B cell (primary cell): Measurements from ENCODE around the gene PRDM15. TPM values are rescaled to one million over a fixed set of nuclear protein-coding genes. Genes with fewer than 3 reads are reported as not detected.

Experiments used
- ATAC-seq: fragments of 200-7000 bp; cut with Tn5 transposase; one replicate; pipeline ENCODE4 v1.10.0; 2021; ENCODE audit warnings: low read depth, mild to moderate bottlenecking, moderate number of reproducible peaks, moderate library complexity
- CTCF ChIA-PET: fragments of 350-600 bp; sonication (Branson Sonifier 250); formaldehyde crosslinking; loops from one replicate; lab custom pipeline; 2021; ENCODE audit warnings: antibody characterized with exemption, inconsistent platforms; lab: Charles Lee
- POLR2A ChIA-PET: fragments of 350-600 bp; sonication (Branson Sonifier 250); formaldehyde crosslinking; loops from one replicate; lab custom pipeline; 2021; ENCODE audit warnings: antibody characterized with exemption; lab: Charles Lee
- DNase-seq: peaks from one replicate; pipeline ENCODE4 v3.0.0; 2013
- H2AFZ ChIP-seq: 2 replicates; pipeline ENCODE4 v1.6.1; 2012; ENCODE audit warnings: mild to moderate bottlenecking, low read depth, low read length; ENCODE audit not compliant: insufficient read depth, poor library complexity, severe bottlenecking
- H3K27ac ChIP-seq, 2 donors: 1 replicate in 1 of 2; 2 replicates in 1 of 2; pipeline ENCODE4 v1.5.1; 2012 to 2013; ENCODE audit warnings: low read length in 2 of 2, mild to moderate bottlenecking in 2 of 2, moderate library complexity in 1 of 2
- H3K27me3 ChIP-seq, 4 experiments: fragments of 200-600 bp in 1 of 4; sonication (generic) in 1 of 4; replicated peaks in 1 of 4; 1 replicate in 2 of 4; 2 replicates in 2 of 4; pipeline versions ENCODE4 v1.6.1 to v1.7.0; 2013 to 2016; ENCODE audit warnings: low read length in 3 of 4, mild to moderate bottlenecking in 2 of 4, mixed read lengths in 1 of 4, moderate library complexity in 1 of 4; ENCODE audit not compliant: insufficient read depth in 4 of 4, control insufficient read depth in 3 of 4; ENCODE audit errors: control extremely low read depth in 1 of 4
- H3K36me3 ChIP-seq, 2 experiments: replicated peaks in 1 of 2; 1 replicate in 1 of 2; 2 replicates in 1 of 2; pipeline versions ENCODE4 v1.6.1 to v1.7.1; 2013; ENCODE audit warnings: low read length in 1 of 2; ENCODE audit not compliant: insufficient read depth in 2 of 2, control insufficient read depth in 1 of 2; ENCODE audit errors: control extremely low read depth in 1 of 2, extremely low read depth in 1 of 2
- H3K4me1 ChIP-seq, 2 donors: fragments of 200-600 bp in 1 of 2; sonication (generic) in 1 of 2; 1 replicate in 1 of 2; 2 replicates in 1 of 2; pipeline versions ENCODE4 v1.5.1 to v1.6.1; 2013 to 2017; ENCODE audit warnings: low read length in 2 of 2; ENCODE audit not compliant: control insufficient read depth in 2 of 2, insufficient read depth in 2 of 2
- H3K4me2 ChIP-seq: replicated peaks from 2 replicates; pipeline ENCODE3; 2012; ENCODE audit warnings: mild to moderate bottlenecking, low read depth, low read length; ENCODE audit not compliant: poor library complexity, severe bottlenecking
- H3K4me3 ChIP-seq, 5 experiments: fragments of 200-600 bp in 1 of 5; sonication (generic) in 1 of 5; 1 replicate in 3 of 5; 2 replicates in 2 of 5; pipeline versions ENCODE4 v1.5.1 to v1.7.0; 2011 to 2016; ENCODE audit warnings: low read length in 4 of 5, mild to moderate bottlenecking in 4 of 5, low read depth in 2 of 5, control low read depth in 1 of 5, moderate library complexity in 1 of 5; ENCODE audit not compliant: insufficient read depth in 1 of 5; ENCODE audit errors: control extremely low read depth in 1 of 5, extremely low read depth in 1 of 5
- H3K79me2 ChIP-seq: fragments of 200-600 bp; sonication (generic); one replicate; pipeline ENCODE4 v1.6.0; 2016; ENCODE audit warnings: low read length; ENCODE audit not compliant: control insufficient read depth, insufficient read depth
- H3K9ac ChIP-seq: fragments of 200-600 bp; sonication (generic); 2 replicates; pipeline ENCODE4 v1.6.1; 2017; ENCODE audit warnings: mild to moderate bottlenecking, low read length, moderate library complexity
- H3K9me3 ChIP-seq, 3 donors: one replicate each; pipeline versions ENCODE4 v1.6.1 to v1.7.1; 2013; ENCODE audit warnings: low read length in 2 of 3; ENCODE audit not compliant: control insufficient read depth in 2 of 3, insufficient read depth in 1 of 3; ENCODE audit errors: control extremely low read depth in 1 of 3
- H4K20me1 ChIP-seq: 2 replicates; pipeline ENCODE4 v1.6.0; 2012; ENCODE audit warnings: mild to moderate bottlenecking, low read length; ENCODE audit not compliant: insufficient read depth, control insufficient read depth, poor library complexity, severe bottlenecking
- H3K27ac Mint-ChIP-seq: one replicate; pipeline ENCODE4 v1.8.0; 2021; ENCODE audit warnings: mixed read lengths
- H3K27me3 Mint-ChIP-seq: one replicate; pipeline ENCODE4 v1.8.0; 2021; ENCODE audit warnings: mixed read lengths
- H3K4me1 Mint-ChIP-seq: one replicate; pipeline ENCODE4 v1.8.0; 2021; ENCODE audit warnings: mixed read lengths
- H3K4me3 Mint-ChIP-seq: one replicate; pipeline ENCODE4 v1.8.0; 2021; ENCODE audit warnings: mixed read lengths
- H3K9me3 Mint-ChIP-seq: one replicate; pipeline ENCODE4 v1.8.0; 2022; ENCODE audit warnings: mixed read lengths; ENCODE audit not compliant: insufficient read depth
- EZH2 ChIP-seq: IDR thresholded peaks from 2 replicates; pipeline ENCODE4 v1.6.1; 2012; ENCODE audit warnings: borderline replicate concordance, low read depth, mild to moderate bottlenecking, moderate library complexity, low read length; ENCODE audit not compliant: insufficient read depth, poor library complexity, severe bottlenecking
- WGBS: methylation state at CpG from one replicate; pipeline ENCODE4 v1.1.5; 2013; ENCODE audit warnings: missing lambda C conversion rate; ENCODE audit not compliant: insufficient coverage; 5-methylcytosine and 5-hydroxymethylcytosine counted together
- intact Hi-C: fragments of 100-400 bp; cut with micrococcal nuclease; formaldehyde crosslinking; loops from one replicate; pipeline ENCODE4 v1.10.0; 2022
- polyA plus RNA-seq: library from polyadenylated mRNA; depleted of rRNA; stranded (reverse); fragments of >200 nt; gene quantifications from 2 replicates; pipeline ENCODE4 v1.2.3, GENCODE V29; 2012
- total RNA-seq, 2 donors: library from RNA; stranded (reverse); fragments of 120-200 nt in 1 of 2; gene quantifications; 1 replicate in 1 of 2; 2 replicates in 1 of 2; pipeline versions ENCODE4 v1.2.3 to v1.2.4, GENCODE V29; 2013 to 2022
- TF ChIP-seq, protein P1 (sequence below): fragments of 200-600 bp; IDR thresholded peaks from one replicate; pipeline ENCODE4 v1.8.0; 2022; ENCODE audit warnings: antibody characterized with exemption, mild to moderate bottlenecking

The PRDM15 gene
- total and polyA plus RNA-seq, 2 donors (not counting 1 experiment from before 2014, with no cell fraction given) = 21.3 to 29.2 TPM

DNA sequence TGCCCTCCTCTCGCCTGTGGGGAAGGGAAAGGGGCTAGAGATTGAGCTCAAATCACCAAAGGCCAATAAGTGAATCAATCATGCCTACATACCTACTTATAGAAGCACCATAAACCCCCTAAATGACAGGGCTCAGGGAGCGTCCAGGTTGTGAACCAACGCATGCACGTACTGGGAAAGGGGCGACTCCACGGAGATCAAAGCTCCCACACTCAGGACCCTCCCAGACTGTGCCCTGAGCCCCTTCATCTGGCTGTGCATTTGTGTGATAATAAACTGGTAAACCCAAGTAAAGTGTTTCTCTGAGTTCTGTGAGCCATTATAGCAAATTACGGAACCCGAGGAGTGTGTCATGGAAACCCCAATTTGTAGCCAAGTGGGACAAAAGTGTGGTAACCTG, 23.8 kb upstream of the PRDM15 start:
- ChIA-PET CTCF (no interaction called here), POLR2A (no interaction called here)
- H3K79me2 ChIP-seq = no peaks in the 10 kb centered on the region
- Mint-ChIP-seq H3K27ac (no peak overlapping the region), H3K9me3 (no peaks in the 10 kb centered on the region), H3K4me3 (no peak overlapping the region), H3K4me1 (peaks cover 2% of the 10 kb centered on the region), H3K27me3 (no peaks in the 10 kb centered on the region)
- H3K4me2 ChIP-seq = no peak overlapping the region
- no peaks in the 10 kb centered on the region for H3K4me1 ChIP-seq
- H3K4me3 ChIP-seq = no peak overlapping the region
- DNase-seq (no peak), ATAC-seq (no peak)
- no peak overlapping the region for H3K27ac ChIP-seq
- no peaks in the 10 kb centered on the region for H3K27me3 ChIP-seq
- H2AFZ ChIP-seq = no peak overlapping the region
- TF ChIP-seq, protein P1, sequence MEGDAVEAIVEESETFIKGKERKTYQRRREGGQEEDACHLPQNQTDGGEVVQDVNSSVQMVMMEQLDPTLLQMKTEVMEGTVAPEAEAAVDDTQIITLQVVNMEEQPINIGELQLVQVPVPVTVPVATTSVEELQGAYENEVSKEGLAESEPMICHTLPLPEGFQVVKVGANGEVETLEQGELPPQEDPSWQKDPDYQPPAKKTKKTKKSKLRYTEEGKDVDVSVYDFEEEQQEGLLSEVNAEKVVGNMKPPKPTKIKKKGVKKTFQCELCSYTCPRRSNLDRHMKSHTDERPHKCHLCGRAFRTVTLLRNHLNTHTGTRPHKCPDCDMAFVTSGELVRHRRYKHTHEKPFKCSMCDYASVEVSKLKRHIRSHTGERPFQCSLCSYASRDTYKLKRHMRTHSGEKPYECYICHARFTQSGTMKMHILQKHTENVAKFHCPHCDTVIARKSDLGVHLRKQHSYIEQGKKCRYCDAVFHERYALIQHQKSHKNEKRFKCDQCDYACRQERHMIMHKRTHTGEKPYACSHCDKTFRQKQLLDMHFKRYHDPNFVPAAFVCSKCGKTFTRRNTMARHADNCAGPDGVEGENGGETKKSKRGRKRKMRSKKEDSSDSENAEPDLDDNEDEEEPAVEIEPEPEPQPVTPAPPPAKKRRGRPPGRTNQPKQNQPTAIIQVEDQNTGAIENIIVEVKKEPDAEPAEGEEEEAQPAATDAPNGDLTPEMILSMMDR = no peak
- no peak for TF ChIP-seq EZH2
- no peak overlapping the region for H3K9ac ChIP-seq
- intact Hi-C loops = no loop called here
- H3K36me3 ChIP-seq = peaks cover 1 to 21% of the 10 kb centered on the region in 2 experiments
- H3K9me3 ChIP-seq = no peaks in the 10 kb centered on the region
- H4K20me1 ChIP-seq = no peaks in the 10 kb centered on the region
- 97% methylated on average over 3 of the region's 8 CpGs for WGBS

DNA sequence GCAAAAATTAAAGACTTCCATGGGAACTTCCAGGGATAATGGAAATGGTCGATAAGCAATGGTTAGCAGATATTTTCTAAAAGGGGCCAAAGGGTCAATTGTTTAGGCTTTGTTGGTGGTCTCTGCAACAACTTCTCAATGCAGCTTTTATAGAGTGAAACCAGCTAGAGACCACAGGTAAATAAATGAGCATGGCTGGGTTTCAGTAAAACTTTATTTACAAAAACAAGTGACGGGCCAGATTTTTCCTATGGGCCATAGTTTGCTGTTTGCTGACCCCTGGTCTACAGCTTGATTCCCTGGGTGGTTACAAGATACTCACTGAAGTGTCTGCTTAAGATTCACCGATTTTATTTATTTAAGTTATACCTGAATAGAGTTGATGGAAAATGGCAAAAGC, 22.6 kb upstream of the PRDM15 start:
- intact Hi-C loops = no loop called here
- Mint-ChIP-seq H3K27me3 (no peaks in the 10 kb centered on the region), H3K27ac (no peak overlapping the region), H3K4me3 (no peak overlapping the region), H3K9me3 (no peaks in the 10 kb centered on the region), H3K4me1 (peaks cover 2% of the 10 kb centered on the region)
- Histone ChIP-seq H3K27ac (no peak overlapping the region), H2AFZ (no peak overlapping the region), H3K4me1 (no peaks in the 10 kb centered on the region), H4K20me1 (no peaks in the 10 kb centered on the region), H3K9ac (no peak overlapping the region), H3K36me3 (peaks cover 1 to 15% of the 10 kb centered on the region in 2 experiments), H3K4me2 (no peak overlapping the region), H3K4me3 (no peak overlapping the region), H3K9me3 (no peaks in the 10 kb centered on the region), H3K27me3 (no peaks in the 10 kb centered on the region), H3K79me2 (no peaks in the 10 kb centered on the region)
- CTCF ChIA-PET = no interaction called here
- WGBS = 100% methylated on average over 1 of the region's 3 CpGs
- DNase-seq = no peak
- TF ChIP-seq EZH2 = no peak
- ATAC-seq = no peak
- POLR2A ChIA-PET = no interaction called here
